CD4-positive, alpha-beta memory T cell (primary cell): Measurements from ENCODE around the gene KRTAP5-2. TPM values are rescaled to one million over a fixed set of nuclear protein-coding genes. Genes with fewer than 3 reads are reported as not detected.

Source experiments
- CTCF ChIA-PET: fragments of 350-600 bp; sonication (Branson Sonifier 250); formaldehyde crosslinking; loops from one replicate; lab custom pipeline; 2021; ENCODE audit warnings: inconsistent platforms; ENCODE audit not compliant: partially characterized antibody; lab: Charles Lee
- POLR2A ChIA-PET: fragments of 350-600 bp; sonication (Branson Sonifier 250); formaldehyde crosslinking; loops from one replicate; lab custom pipeline; 2021; ENCODE audit not compliant: partially characterized antibody; lab: Charles Lee
- DNase-seq, 5 donors: peaks; one replicate each; pipeline versions ENCODE4 v3.0.0 to v3.0.0-alpha.2; 2020 to 2022; ENCODE audit warnings: mixed read lengths in 1 of 5
- H3K27ac ChIP-seq: one replicate; pipeline ENCODE4 v1.7.0; 2013; ENCODE audit warnings: low read depth, low read length
- H3K27me3 ChIP-seq: 2 replicates; pipeline ENCODE4 v1.7.0; 2013; ENCODE audit warnings: mild to moderate bottlenecking, low read length, moderate library complexity; ENCODE audit not compliant: insufficient read depth
- H3K36me3 ChIP-seq: 2 replicates; pipeline ENCODE4 v1.7.0; 2013; ENCODE audit warnings: mild to moderate bottlenecking, low read length, moderate library complexity; ENCODE audit not compliant: insufficient read depth
- H3K4me1 ChIP-seq: 2 replicates; pipeline ENCODE4 v1.7.0; 2013; ENCODE audit warnings: mild to moderate bottlenecking, low read length, moderate library complexity; ENCODE audit not compliant: insufficient read depth
- H3K4me3 ChIP-seq, 2 donors: one replicate each; pipeline ENCODE4 v1.7.0; 2013; ENCODE audit warnings: low read length in 2 of 2, mild to moderate bottlenecking in 1 of 2
- H3K9me3 ChIP-seq, 2 donors: one replicate each; pipeline ENCODE4 v1.7.0; 2013; ENCODE audit warnings: low read length in 2 of 2, control low read depth in 1 of 2; ENCODE audit not compliant: control insufficient read depth in 1 of 2
- H3K27ac Mint-ChIP-seq, 7 donors: one replicate each; pipeline ENCODE4 v1.8.0; 2020 to 2021; ENCODE audit warnings: mixed read lengths in 7 of 7, mild to moderate bottlenecking in 6 of 7, inconsistent platforms in 3 of 7, moderate library complexity in 3 of 7
- H3K27me3 Mint-ChIP-seq, 2 donors: one replicate each; pipeline ENCODE4 v1.8.0; 2020 to 2021; ENCODE audit warnings: mixed read lengths in 2 of 2
- H3K36me3 Mint-ChIP-seq, 2 donors: one replicate each; pipeline ENCODE4 v1.8.0; 2020 to 2021; ENCODE audit warnings: mixed read lengths in 2 of 2, inconsistent platforms in 1 of 2, mild to moderate bottlenecking in 1 of 2
- H3K4me1 Mint-ChIP-seq, 4 donors: one replicate each; pipeline ENCODE4 v1.8.0; 2020 to 2021; ENCODE audit warnings: mixed read lengths in 4 of 4, mild to moderate bottlenecking in 1 of 4
- H3K4me3 Mint-ChIP-seq, 8 donors: one replicate each; pipeline ENCODE4 v1.8.0; 2020 to 2021; ENCODE audit warnings: mixed read lengths in 8 of 8, mild to moderate bottlenecking in 7 of 8, moderate library complexity in 6 of 8, inconsistent platforms in 3 of 8
- H3K9me3 Mint-ChIP-seq, 8 donors: one replicate each; pipeline ENCODE4 v1.8.0; 2020 to 2021; ENCODE audit warnings: mixed read lengths in 8 of 8, mild to moderate bottlenecking in 5 of 8, inconsistent platforms in 3 of 8, moderate library complexity in 1 of 8
- intact Hi-C: fragments of 100-400 bp; cut with micrococcal nuclease; formaldehyde crosslinking; loops from one replicate; pipeline ENCODE4 v1.15.1; 2023
- polyA plus RNA-seq, 2 donors: library from polyadenylated mRNA; unstranded; fragments of 300-500 nt; fragmentation: Illumina TruSeq; gene quantifications; one replicate each; pipeline ENCODE4 v1.2.3, GENCODE V29; 2021
- total RNA-seq, 2 experiments: library from RNA; stranded (reverse); gene quantifications; one replicate each; pipeline ENCODE4 v1.2.3, GENCODE V29; 2021

The KRTAP5-2 gene
- total and polyA plus RNA-seq, 4 experiments from 2014 or later = not detected

DNA sequence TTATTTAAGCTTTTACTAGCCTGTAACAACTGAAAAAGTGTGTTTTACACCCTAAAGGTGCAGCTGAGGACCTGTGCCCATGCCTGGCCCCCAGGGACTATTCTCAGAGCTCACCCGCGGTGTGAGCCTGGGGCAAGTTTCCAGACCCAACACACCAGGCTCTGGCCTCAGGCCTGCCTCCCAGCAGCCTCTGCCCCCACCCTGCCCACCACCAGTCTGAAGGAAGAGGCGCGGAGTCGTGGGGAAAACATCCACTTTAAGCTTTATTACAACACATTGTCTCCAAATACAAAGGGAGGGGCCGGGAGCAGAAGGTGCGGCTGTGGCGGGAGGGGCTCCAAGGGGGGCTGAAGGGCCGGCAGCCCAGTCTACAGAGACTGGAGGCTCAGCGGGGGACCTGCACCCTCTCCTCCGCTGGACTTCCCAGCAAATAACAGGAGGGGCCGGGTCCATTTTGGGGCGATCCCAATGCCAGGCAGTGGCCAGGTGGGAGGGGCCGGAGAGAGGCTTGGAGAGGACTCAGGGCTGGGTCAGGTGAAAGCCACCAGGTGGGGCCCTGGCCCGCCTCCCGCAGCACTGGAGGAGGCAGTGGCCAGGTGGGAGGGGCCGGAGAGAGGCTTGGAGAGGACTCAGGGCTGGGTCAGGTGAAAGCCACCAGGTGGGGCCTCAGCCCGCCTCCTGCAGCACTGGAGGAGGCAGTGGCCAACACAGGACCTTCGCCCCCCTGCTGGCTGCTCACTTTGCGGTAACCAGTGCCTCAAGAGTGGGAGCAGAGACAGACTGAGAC, 44.1 kb downstream of the KRTAP5-2 start:
- Mint-ChIP-seq H3K4me3 (no peak overlapping the region), H3K27ac (peak overlapping the region in 1 of 7 donors; percentile 82)

GRCh38 chr11:1549338-1550330, 48.5 kb downstream of the KRTAP5-2 start:
- no peaks in the 10 kb centered on the region for H3K9me3 ChIP-seq
- Mint-ChIP-seq H3K4me3 (peak overlapping the region in 1 of 8 donors; percentile 75), H3K9me3 (peaks cover 0 to 2% (median 0%) of the 10 kb centered on the region in 8 donors), H3K27ac (peak overlapping the region in 2 of 7 donors; percentile 29 to 72), H3K4me1 (peaks cover 0 to 10% (median 4%) of the 10 kb centered on the region in 4 donors), H3K27me3 (peaks cover 7 to 18% of the 10 kb centered on the region in 2 donors), H3K36me3 (no peaks in the 10 kb centered on the region)
- ChIA-PET POLR2A (interaction anchor here (3.9 kb wide), 1 partner anchor 23 kb away, joined by 54 read pairs; the partner anchor contains the start of gene DUSP8), CTCF (interaction anchor here (2.1 kb wide), 1 partner anchor 26 kb away, joined by 5 read pairs; no protein-coding TSS in a partner anchor)
- no peaks in the 10 kb centered on the region for H3K36me3 ChIP-seq
- H3K4me1 ChIP-seq = peaks cover 16% of the 10 kb centered on the region
- no peak overlapping the region for H3K4me3 ChIP-seq
- H3K27ac ChIP-seq = no peak overlapping the region
- intact Hi-C loops = no loop called here
- peaks cover 12% of the 10 kb centered on the region for H3K27me3 ChIP-seq
- DNase-seq = no peak

More for the DNA sequence above, 44.1 kb downstream of the KRTAP5-2 start:
- intact Hi-C loops = no loop called here
- H3K9me3 ChIP-seq = no peaks in the 10 kb centered on the region
- no peaks in the 10 kb centered on the region for H3K27me3 ChIP-seq
- Mint-ChIP-seq H3K9me3 (no peaks in the 10 kb centered on the region), H3K27me3 (peaks cover 1 to 14% of the 10 kb centered on the region in 2 donors), H3K36me3 (peaks cover 3 to 5% of the 10 kb centered on the region in 2 donors), H3K4me1 (peaks cover 0 to 10% (median 0%) of the 10 kb centered on the region in 4 donors)
- CTCF ChIA-PET = interaction anchor here (0.8 to 2.1 kb wide), 2 partner anchors 15 to 20 kb away, joined by 3 to 8 read pairs; no protein-coding TSS in a partner anchor
- no peaks in the 10 kb centered on the region for H3K4me1 ChIP-seq
- POLR2A ChIA-PET = interaction anchor here (1.5 kb wide), 1 partner anchor 21 kb away, joined by 6 read pairs; no protein-coding TSS in a partner anchor
- H3K27ac ChIP-seq = no peak overlapping the region
- no peak for DNase-seq
- H3K4me3 ChIP-seq = no peak overlapping the region
- no peaks in the 10 kb centered on the region for H3K36me3 ChIP-seq

DNA sequence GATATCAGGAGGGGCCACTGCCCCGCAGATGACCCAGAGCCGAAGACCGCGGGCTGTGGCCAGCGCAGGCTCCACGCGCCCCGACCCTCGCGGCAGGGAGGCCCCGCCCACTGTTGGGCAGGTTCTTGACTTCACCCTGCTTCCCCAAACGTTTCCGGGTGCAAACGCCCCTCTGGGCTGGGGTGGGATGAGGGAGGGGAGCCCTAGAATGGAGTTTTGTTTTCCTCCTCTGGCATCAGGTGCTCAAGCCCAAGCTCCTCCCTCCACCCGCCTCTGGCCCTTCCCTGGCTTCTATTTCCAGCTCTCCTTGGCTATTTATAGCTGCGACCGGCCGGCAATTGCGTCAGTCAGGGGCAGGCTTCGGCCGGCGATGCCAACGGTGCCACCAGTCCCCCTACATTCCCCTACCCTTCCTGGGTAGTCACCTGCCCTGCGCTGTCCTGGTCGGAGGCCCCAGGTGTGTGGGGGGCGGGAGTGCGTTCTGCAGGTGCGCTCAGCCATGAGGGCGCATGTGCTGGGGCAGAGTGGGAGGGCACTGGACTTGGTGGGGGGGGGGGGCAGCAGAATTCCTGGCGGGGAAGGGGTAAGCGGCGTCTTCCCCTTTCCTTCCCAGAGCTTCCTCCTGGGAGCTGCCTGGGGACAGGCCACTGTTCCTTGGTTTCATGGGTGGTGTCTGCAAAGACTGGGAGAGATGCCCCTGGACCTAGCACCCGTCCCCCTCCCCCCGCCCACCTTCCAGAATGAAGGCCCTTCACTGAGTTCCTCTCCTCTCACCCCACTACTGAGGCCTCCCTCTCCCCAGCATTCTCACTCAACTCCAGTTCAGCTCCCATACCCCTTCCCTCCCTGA, 49.6 kb downstream of the KRTAP5-2 start:
- intact Hi-C loops = no loop called here
- H3K4me1 Mint-ChIP-seq = peaks cover 0 to 10% (median 4%) of the 10 kb centered on the region in 4 donors

DNA sequence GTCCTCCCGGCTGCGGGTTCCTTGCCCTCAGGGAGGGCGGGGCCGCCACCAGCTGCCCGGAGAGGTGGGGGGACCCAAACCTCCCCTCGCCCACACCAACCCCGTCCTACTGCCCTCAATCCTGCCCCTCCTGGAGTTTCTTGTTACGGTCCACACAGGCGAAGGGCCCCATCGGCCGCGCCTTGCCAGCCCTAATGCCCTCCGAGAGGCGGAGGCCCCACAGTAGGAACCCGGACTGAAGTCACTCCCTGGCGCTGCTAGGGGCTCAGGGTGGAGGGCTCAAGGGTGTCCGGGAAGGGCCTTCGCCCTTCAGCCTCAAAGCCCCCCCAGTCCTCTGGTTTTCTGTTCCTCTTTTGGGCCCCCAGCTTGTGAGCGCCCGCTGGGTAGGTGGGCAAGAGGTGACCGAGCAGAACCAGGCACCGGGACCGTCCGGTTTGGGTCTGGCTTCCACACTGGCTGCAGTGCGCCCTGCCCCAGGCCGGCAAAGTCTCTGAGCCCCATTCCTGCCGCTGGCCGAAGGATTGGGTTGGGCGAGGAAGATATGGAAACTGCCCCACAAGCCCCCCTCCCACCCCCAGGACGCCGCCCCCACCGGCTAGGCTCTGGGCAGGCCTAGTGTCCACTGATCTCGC, 50.5 kb downstream of the KRTAP5-2 start:
- no peaks in the 10 kb centered on the region for H3K36me3 Mint-ChIP-seq
- H3K27me3 Mint-ChIP-seq = peaks cover 7 to 16% of the 10 kb centered on the region in 2 donors
- peak overlapping the region in 7 of 8 donors; percentile 25 to 71 (median 54) for H3K4me3 Mint-ChIP-seq

More for the DNA sequence above, 49.6 kb downstream of the KRTAP5-2 start:
- Histone ChIP-seq H3K27me3 (peaks cover 12% of the 10 kb centered on the region), H3K4me1 (peaks cover 16% of the 10 kb centered on the region), H3K27ac (no peak overlapping the region), H3K4me3 (no peak overlapping the region), H3K36me3 (no peaks in the 10 kb centered on the region), H3K9me3 (no peaks in the 10 kb centered on the region)
- Mint-ChIP-seq H3K27me3 (peaks cover 7 to 19% of the 10 kb centered on the region in 2 donors), H3K4me3 (peak overlapping the region in 3 of 8 donors; percentile 32 to 68 (median 38)), H3K27ac (peak overlapping the region in 1 of 7 donors; percentile 63), H3K9me3 (peaks cover 0 to 2% (median 0%) of the 10 kb centered on the region in 8 donors), H3K36me3 (no peaks in the 10 kb centered on the region)
- ChIA-PET POLR2A (interaction anchor here (3.9 kb wide), 1 partner anchor 24 kb away, joined by 54 read pairs; the partner anchor contains the start of gene DUSP8), CTCF (interaction anchor here (1.7 to 3.7 kb wide), 3 partner anchors 26 to 40 kb away, joined by 5 to 54 read pairs (median 5); no protein-coding TSS in a partner anchor)
- DNase-seq = no peak

More for the DNA sequence above, 50.5 kb downstream of the KRTAP5-2 start:
- intact Hi-C loops = no loop called here
- H3K27ac Mint-ChIP-seq = no peak overlapping the region
- Histone ChIP-seq H3K9me3 (no peaks in the 10 kb centered on the region), H3K4me1 (peaks cover 16% of the 10 kb centered on the region), H3K4me3 (no peak overlapping the region), H3K27me3 (peaks cover 12% of the 10 kb centered on the region), H3K27ac (no peak overlapping the region), H3K36me3 (no peaks in the 10 kb centered on the region)
- H3K9me3 Mint-ChIP-seq = peaks cover 0 to 2% (median 0%) of the 10 kb centered on the region in 8 donors
- ChIA-PET POLR2A (interaction anchor here (1.3 to 3.9 kb wide), 3 partner anchors 10 to 25 kb away, joined by 3 to 54 read pairs (median 3); partner anchors contain the start of gene DUSP8), CTCF (interaction anchor here (0.8 to 3.7 kb wide), 7 partner anchors 9 to 81 kb away, joined by 3 to 54 read pairs (median 5); partner anchors contain the start of gene KRTAP5-5)
- no peak for DNase-seq
- peaks cover 0 to 10% (median 4%) of the 10 kb centered on the region in 4 donors for H3K4me1 Mint-ChIP-seq

Other genes with a start within 250 kb of the KRTAP5-2 start
- gene BRSK2, start 208.4 kb downstream of the KRTAP5-2 start, total RNA-seq = under 1 TPM; 0.35 to 0.47 TPM
- under 1 TPM; 0.18 to 0.30 TPM for gene BRSK2, start 208.4 kb downstream of the KRTAP5-2 start, polyA plus RNA-seq
- 10 to 100 TPM; 73.1 to 74.1 TPM for gene MOB2, start 111.5 kb downstream of the KRTAP5-2 start, total RNA-seq
- 10 to 100 TPM; 48.8 to 67.0 TPM for gene MOB2, start 111.5 kb downstream of the KRTAP5-2 start, polyA plus RNA-seq
- gene DUSP8, start 26.0 kb downstream of the KRTAP5-2 start, total RNA-seq = 1 to 10 TPM; 5.8 TPM
- 1 to 10 TPM in 1 of 2 donors, not detected in 1; 1.5 TPM for gene DUSP8, start 26.0 kb downstream of the KRTAP5-2 start, polyA plus RNA-seq
- not detected for gene KRTAP5-1, start 13.0 kb downstream of the KRTAP5-2 start, total RNA-seq
- under 1 TPM in 1 of 2 donors, not detected in 1; 0.29 TPM for gene KRTAP5-1, start 13.0 kb downstream of the KRTAP5-2 start, polyA plus RNA-seq
- not detected for gene KRTAP5-3, start 10.2 kb upstream of the KRTAP5-2 start, total RNA-seq
- gene KRTAP5-3, start 10.2 kb upstream of the KRTAP5-2 start, polyA plus RNA-seq = not detected
- not detected for gene KRTAP5-4, start 23.8 kb upstream of the KRTAP5-2 start, total RNA-seq
- gene KRTAP5-4, start 23.8 kb upstream of the KRTAP5-2 start, polyA plus RNA-seq = not detected
- not detected for gene KRTAP5-5, start 31.5 kb upstream of the KRTAP5-2 start, total RNA-seq
- not detected for gene KRTAP5-5, start 31.5 kb upstream of the KRTAP5-2 start, polyA plus RNA-seq
- not detected for gene KRTAP5-6, start 98.9 kb upstream of the KRTAP5-2 start, total RNA-seq
- gene KRTAP5-6, start 98.9 kb upstream of the KRTAP5-2 start, polyA plus RNA-seq = not detected
- gene IFITM10, start 152.3 kb upstream of the KRTAP5-2 start, total RNA-seq = 1 to 10 TPM; 1.6 to 1.8 TPM
- not detected for gene IFITM10, start 152.3 kb upstream of the KRTAP5-2 start, polyA plus RNA-seq
- 100 to 1,000 TPM; 206 to 214 TPM for gene CTSD, start 165.6 kb upstream of the KRTAP5-2 start, total RNA-seq
- 100 to 1,000 TPM; 122 to 137 TPM for gene CTSD, start 165.6 kb upstream of the KRTAP5-2 start, polyA plus RNA-seq
- not detected for gene SYT8, start 236.7 kb upstream of the KRTAP5-2 start, total RNA-seq
- gene SYT8, start 236.7 kb upstream of the KRTAP5-2 start, polyA plus RNA-seq = not detected
- not detected for gene TNNI2, start 240.7 kb upstream of the KRTAP5-2 start, total RNA-seq
- gene TNNI2, start 240.7 kb upstream of the KRTAP5-2 start, polyA plus RNA-seq = not detected